WTC11 (cell line): Measurements from ENCODE around the gene LRRC8D. TPM values are rescaled to one million over a fixed set of nuclear protein-coding genes. Genes with fewer than 3 reads are reported as not detected.

Experiments
- ATAC-seq: fragments of 200-7000 bp; cut with Tn5 transposase; 2 replicates; pipeline ENCODE4 v1.10.0; 2021; ENCODE audit warnings: mild to moderate bottlenecking, moderate library complexity
- CTCF ChIA-PET: fragments of 300-600 bp; sonication (Branson Sonifier 250); formaldehyde crosslinking; loops from one replicate; lab custom pipeline; 2021; ENCODE audit warnings: antibody characterized with exemption; lab: Charles Lee
- POLR2A ChIA-PET: fragments of 350-600 bp; sonication (Branson Sonifier 250); formaldehyde crosslinking; loops from one replicate; lab custom pipeline; 2021; ENCODE audit warnings: antibody characterized with exemption; lab: Charles Lee
- DNase-seq: peaks from one replicate; pipeline ENCODE4 v3.0.0; 2021; ENCODE audit warnings: low spot score
- H3K27ac Mint-ChIP-seq: 2 replicates; pipeline ENCODE4 v1.8.0; 2021; ENCODE audit warnings: mixed read lengths
- H3K27me3 Mint-ChIP-seq: 2 replicates; pipeline ENCODE4 v1.8.0; 2021; ENCODE audit warnings: low read depth, mild to moderate bottlenecking, moderate library complexity, mixed read lengths
- H3K36me3 Mint-ChIP-seq: 2 replicates; pipeline ENCODE4 v1.8.0; 2021; ENCODE audit warnings: mixed read lengths
- H3K4me1 Mint-ChIP-seq: 2 replicates; pipeline ENCODE4 v1.8.0; 2022; ENCODE audit warnings: mixed read lengths
- H3K4me3 Mint-ChIP-seq: 2 replicates; pipeline ENCODE4 v1.8.0; 2021; ENCODE audit warnings: mild to moderate bottlenecking, moderate library complexity, mixed read lengths
- H3K9me3 Mint-ChIP-seq: 2 replicates; pipeline ENCODE4 v1.8.0; 2021; ENCODE audit warnings: mixed read lengths
- ARID4B ChIP-seq: sonication (generic); formaldehyde crosslinking; IDR thresholded peaks from 2 replicates; pipeline ENCODE4 v1.8.0; 2023; ENCODE audit warnings: missing genetic modification reagents, mild to moderate bottlenecking, borderline replicate concordance
- ATF2 ChIP-seq: sonication (generic); formaldehyde crosslinking; IDR thresholded peaks from 2 replicates; pipeline ENCODE4 v1.8.1; 2022; ENCODE audit warnings: low read depth, missing genetic modification reagents, borderline replicate concordance
- CBFB ChIP-seq: sonication (generic); formaldehyde crosslinking; IDR thresholded peaks from 2 replicates; pipeline ENCODE4 v1.8.1; 2022; ENCODE audit warnings: mild to moderate bottlenecking, low read depth, missing genetic modification reagents
- CDX4 ChIP-seq: fragments of 250-450 bp; sonication (Bioruptor Pico); IDR thresholded peaks from 2 replicates; pipeline ENCODE4 v1.9.0; 2021; ENCODE audit warnings: moderate library complexity, mild to moderate bottlenecking, inconsistent platforms, borderline replicate concordance
- ELF4 ChIP-seq: sonication (generic); formaldehyde crosslinking; IDR thresholded peaks from 2 replicates; pipeline ENCODE4 v1.8.1; 2022; ENCODE audit warnings: low read depth, mild to moderate bottlenecking, moderate library complexity, missing genetic modification reagents
- GABPB1 ChIP-seq: sonication (generic); formaldehyde crosslinking; IDR thresholded peaks from 2 replicates; pipeline ENCODE4 v1.8.1; 2023; ENCODE audit warnings: mild to moderate bottlenecking, missing genetic modification reagents
- JAZF1 ChIP-seq: fragments of 250-450 bp; sonication (Bioruptor Pico); IDR thresholded peaks from 2 replicates; pipeline ENCODE4 v1.9.0; 2021; ENCODE audit warnings: moderate library complexity, mild to moderate bottlenecking, inconsistent platforms
- KAT7 ChIP-seq: sonication (generic); formaldehyde crosslinking; IDR thresholded peaks from 2 replicates; pipeline ENCODE4 v1.8.1; 2023; ENCODE audit warnings: missing genetic modification reagents, mild to moderate bottlenecking, borderline replicate concordance
- MXD4 ChIP-seq: fragments of 250-450 bp; sonication (Bioruptor Pico); IDR thresholded peaks from 2 replicates; pipeline ENCODE4 v1.8.0; 2021; ENCODE audit warnings: mild to moderate bottlenecking, moderate library complexity, borderline replicate concordance
- NFE2L1 ChIP-seq: sonication (generic); formaldehyde crosslinking; IDR thresholded peaks from 2 replicates; pipeline ENCODE4 v1.8.1; 2023; ENCODE audit warnings: missing genetic modification reagents
- NR3C1 ChIP-seq: sonication (generic); formaldehyde crosslinking; conservative IDR thresholded peaks from 2 replicates; pipeline ENCODE4 v1.8.1; 2023; ENCODE audit warnings: low read depth, mild to moderate bottlenecking, missing genetic modification reagents
- TEAD1 ChIP-seq: sonication (generic); formaldehyde crosslinking; IDR thresholded peaks from 2 replicates; pipeline ENCODE4 v1.8.0; 2022; ENCODE audit warnings: mild to moderate bottlenecking, missing genetic modification reagents
- ZNF121 ChIP-seq: sonication (generic); formaldehyde crosslinking; IDR thresholded peaks from 2 replicates; pipeline ENCODE4 v1.8.0; 2023; ENCODE audit warnings: missing genetic modification reagents
- ZNF232 ChIP-seq: sonication (generic); formaldehyde crosslinking; IDR thresholded peaks from 2 replicates; pipeline ENCODE4 v1.8.0; 2022; ENCODE audit warnings: mild to moderate bottlenecking, missing genetic modification reagents
- ZNF317 ChIP-seq: sonication (generic); formaldehyde crosslinking; IDR thresholded peaks from 2 replicates; pipeline ENCODE4 v1.8.1; 2023; ENCODE audit warnings: low read depth, mild to moderate bottlenecking, moderate library complexity, missing genetic modification reagents, borderline replicate concordance
- ZNF512 ChIP-seq: sonication (generic); formaldehyde crosslinking; IDR thresholded peaks from 2 replicates; pipeline ENCODE4 v1.8.1; 2022; ENCODE audit warnings: missing genetic modification reagents, borderline replicate concordance
- total RNA-seq: library from RNA; stranded (reverse); gene quantifications from 3 replicates; pipeline ENCODE4 v1.2.3, GENCODE V29; 2021
- TF ChIP-seq, protein P1 (sequence below): fragments of 250-450 bp; sonication (Bioruptor Pico); IDR thresholded peaks from 2 replicates; pipeline ENCODE4 v1.9.0; 2021; ENCODE audit warnings: mild to moderate bottlenecking
- TF ChIP-seq, protein P2 (sequence below): sonication (generic); formaldehyde crosslinking; IDR thresholded peaks from 2 replicates; pipeline ENCODE4 v1.8.0; 2022; ENCODE audit warnings: mild to moderate bottlenecking, missing genetic modification reagents
- TF ChIP-seq, protein P3 (sequence below): sonication (generic); formaldehyde crosslinking; conservative IDR thresholded peaks from 2 replicates; pipeline ENCODE4 v1.8.1; 2023; ENCODE audit warnings: mild to moderate bottlenecking, low read depth, missing genetic modification reagents, moderate library complexity

The LRRC8D gene
- total RNA-seq, 1 experiment from 2014 or later, result 42.6 TPM

GRCh38 chr1:89833183-89834082 is 12.6 kb downstream of the LRRC8D start (continued):
- TF ChIP-seq, protein P1, sequence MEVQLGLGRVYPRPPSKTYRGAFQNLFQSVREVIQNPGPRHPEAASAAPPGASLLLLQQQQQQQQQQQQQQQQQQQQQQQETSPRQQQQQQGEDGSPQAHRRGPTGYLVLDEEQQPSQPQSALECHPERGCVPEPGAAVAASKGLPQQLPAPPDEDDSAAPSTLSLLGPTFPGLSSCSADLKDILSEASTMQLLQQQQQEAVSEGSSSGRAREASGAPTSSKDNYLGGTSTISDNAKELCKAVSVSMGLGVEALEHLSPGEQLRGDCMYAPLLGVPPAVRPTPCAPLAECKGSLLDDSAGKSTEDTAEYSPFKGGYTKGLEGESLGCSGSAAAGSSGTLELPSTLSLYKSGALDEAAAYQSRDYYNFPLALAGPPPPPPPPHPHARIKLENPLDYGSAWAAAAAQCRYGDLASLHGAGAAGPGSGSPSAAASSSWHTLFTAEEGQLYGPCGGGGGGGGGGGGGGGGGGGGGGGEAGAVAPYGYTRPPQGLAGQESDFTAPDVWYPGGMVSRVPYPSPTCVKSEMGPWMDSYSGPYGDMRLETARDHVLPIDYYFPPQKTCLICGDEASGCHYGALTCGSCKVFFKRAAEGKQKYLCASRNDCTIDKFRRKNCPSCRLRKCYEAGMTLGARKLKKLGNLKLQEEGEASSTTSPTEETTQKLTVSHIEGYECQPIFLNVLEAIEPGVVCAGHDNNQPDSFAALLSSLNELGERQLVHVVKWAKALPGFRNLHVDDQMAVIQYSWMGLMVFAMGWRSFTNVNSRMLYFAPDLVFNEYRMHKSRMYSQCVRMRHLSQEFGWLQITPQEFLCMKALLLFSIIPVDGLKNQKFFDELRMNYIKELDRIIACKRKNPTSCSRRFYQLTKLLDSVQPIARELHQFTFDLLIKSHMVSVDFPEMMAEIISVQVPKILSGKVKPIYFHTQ, result no peak
- no peak for TF ChIP-seq ZNF232 (CRISPR knock-in tag)
- TF ChIP-seq MXD4, result no peak
- TF ChIP-seq KAT7, result no peak
- no peak for TF ChIP-seq ZNF121 (CRISPR knock-in tag)

DNA sequence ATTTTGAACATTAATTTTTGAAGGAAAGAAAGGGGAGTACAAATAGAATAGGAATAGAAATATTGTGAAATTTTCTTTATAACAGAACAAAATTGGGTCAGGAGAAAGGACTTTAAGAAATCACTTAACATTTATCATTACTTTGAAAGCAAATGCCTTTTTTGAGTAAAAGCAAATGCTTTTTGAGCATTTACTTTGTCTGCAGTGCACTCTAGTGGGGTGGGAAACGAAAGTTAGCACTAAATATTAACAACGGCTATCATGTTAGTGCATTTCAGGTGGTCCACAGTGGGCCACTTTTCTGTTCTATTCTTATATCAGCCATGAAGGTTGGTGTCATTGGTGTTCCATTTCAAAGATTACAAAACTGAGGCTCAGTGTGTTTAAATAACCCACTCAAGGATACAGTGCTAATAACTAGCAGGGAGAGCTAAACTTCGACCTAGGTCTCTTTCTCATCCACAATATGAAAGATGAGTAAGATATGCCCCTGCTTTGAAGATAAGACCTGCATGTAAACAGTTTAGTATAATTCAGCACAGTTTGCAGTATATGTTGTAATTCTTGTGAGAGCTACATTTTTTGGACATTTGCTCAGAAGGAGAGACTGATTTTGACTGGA is 13.4 kb downstream of the LRRC8D start:
- no peak overlapping the region for H3K4me3 Mint-ChIP-seq
- ATAC-seq, result no peak
- ChIA-PET POLR2A (interaction anchor here (1.2 to 1.8 kb wide), 2 partner anchors 9 to 12 kb away, joined by 3 to 8 read pairs; no protein-coding TSS in a partner anchor), CTCF (interaction anchor here (1.6 to 1.9 kb wide), 3 partner anchors 9 to 30 kb away, joined by 4 to 10 read pairs (median 5); no protein-coding TSS in a partner anchor)
- TF ChIP-seq ZNF317, result no peak
- no peak for TF ChIP-seq TEAD1
- TF ChIP-seq ATF2, result no peak
- TF ChIP-seq GABPB1 (CRISPR knock-in tag), result no peak
- no peak for TF ChIP-seq ARID4B (CRISPR knock-in tag)
- TF ChIP-seq JAZF1 (CRISPR knock-in tag), result no peak
- TF ChIP-seq, protein P2, sequence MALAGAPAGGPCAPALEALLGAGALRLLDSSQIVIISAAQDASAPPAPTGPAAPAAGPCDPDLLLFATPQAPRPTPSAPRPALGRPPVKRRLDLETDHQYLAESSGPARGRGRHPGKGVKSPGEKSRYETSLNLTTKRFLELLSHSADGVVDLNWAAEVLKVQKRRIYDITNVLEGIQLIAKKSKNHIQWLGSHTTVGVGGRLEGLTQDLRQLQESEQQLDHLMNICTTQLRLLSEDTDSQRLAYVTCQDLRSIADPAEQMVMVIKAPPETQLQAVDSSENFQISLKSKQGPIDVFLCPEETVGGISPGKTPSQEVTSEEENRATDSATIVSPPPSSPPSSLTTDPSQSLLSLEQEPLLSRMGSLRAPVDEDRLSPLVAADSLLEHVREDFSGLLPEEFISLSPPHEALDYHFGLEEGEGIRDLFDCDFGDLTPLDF (CRISPR knock-in tag), result no peak
- no peak for TF ChIP-seq NR3C1 (CRISPR knock-in tag)
- TF ChIP-seq ZNF512, result no peak
- TF ChIP-seq, protein P3, sequence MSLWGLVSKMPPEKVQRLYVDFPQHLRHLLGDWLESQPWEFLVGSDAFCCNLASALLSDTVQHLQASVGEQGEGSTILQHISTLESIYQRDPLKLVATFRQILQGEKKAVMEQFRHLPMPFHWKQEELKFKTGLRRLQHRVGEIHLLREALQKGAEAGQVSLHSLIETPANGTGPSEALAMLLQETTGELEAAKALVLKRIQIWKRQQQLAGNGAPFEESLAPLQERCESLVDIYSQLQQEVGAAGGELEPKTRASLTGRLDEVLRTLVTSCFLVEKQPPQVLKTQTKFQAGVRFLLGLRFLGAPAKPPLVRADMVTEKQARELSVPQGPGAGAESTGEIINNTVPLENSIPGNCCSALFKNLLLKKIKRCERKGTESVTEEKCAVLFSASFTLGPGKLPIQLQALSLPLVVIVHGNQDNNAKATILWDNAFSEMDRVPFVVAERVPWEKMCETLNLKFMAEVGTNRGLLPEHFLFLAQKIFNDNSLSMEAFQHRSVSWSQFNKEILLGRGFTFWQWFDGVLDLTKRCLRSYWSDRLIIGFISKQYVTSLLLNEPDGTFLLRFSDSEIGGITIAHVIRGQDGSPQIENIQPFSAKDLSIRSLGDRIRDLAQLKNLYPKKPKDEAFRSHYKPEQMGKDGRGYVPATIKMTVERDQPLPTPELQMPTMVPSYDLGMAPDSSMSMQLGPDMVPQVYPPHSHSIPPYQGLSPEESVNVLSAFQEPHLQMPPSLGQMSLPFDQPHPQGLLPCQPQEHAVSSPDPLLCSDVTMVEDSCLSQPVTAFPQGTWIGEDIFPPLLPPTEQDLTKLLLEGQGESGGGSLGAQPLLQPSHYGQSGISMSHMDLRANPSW (CRISPR knock-in tag), result no peak
- no peak for TF ChIP-seq ELF4 (CRISPR knock-in tag)
- TF ChIP-seq CDX4 (CRISPR knock-in tag), result no peak
- TF ChIP-seq NFE2L1 (CRISPR knock-in tag), result no peak
- TF ChIP-seq CBFB (CRISPR knock-in tag), result no peak
- no peak for DNase-seq
- peak overlapping the region; percentile 52 for H3K27ac Mint-ChIP-seq
- peaks cover 85% of the 10 kb centered on the region for H3K4me1 Mint-ChIP-seq
- no peaks in the 10 kb centered on the region for H3K36me3 Mint-ChIP-seq
- no peaks in the 10 kb centered on the region for H3K27me3 Mint-ChIP-seq
- H3K9me3 Mint-ChIP-seq, result no peaks in the 10 kb centered on the region
